GM23248 (cell line): ENCODE results near the gene ADAM12.

Experiments used
- EZH2 ChIP-seq: fragments of 200-600 bp; sonication (generic); IDR thresholded peaks from 2 replicates; pipeline ENCODE4 v1.6.1; 2018; ENCODE audit warnings: antibody characterized with exemption, mild to moderate bottlenecking; ENCODE audit not compliant: insufficient read depth, poor library complexity, severe bottlenecking
- EZH2phosphoT487 ChIP-seq: fragments of 200-600 bp; sonication (generic); IDR thresholded peaks from 2 replicates; pipeline ENCODE4 v1.6.1; 2018; ENCODE audit warnings: antibody characterized with exemption, moderate library complexity, mild to moderate bottlenecking, low read depth; ENCODE audit not compliant: insufficient read depth

DNA sequence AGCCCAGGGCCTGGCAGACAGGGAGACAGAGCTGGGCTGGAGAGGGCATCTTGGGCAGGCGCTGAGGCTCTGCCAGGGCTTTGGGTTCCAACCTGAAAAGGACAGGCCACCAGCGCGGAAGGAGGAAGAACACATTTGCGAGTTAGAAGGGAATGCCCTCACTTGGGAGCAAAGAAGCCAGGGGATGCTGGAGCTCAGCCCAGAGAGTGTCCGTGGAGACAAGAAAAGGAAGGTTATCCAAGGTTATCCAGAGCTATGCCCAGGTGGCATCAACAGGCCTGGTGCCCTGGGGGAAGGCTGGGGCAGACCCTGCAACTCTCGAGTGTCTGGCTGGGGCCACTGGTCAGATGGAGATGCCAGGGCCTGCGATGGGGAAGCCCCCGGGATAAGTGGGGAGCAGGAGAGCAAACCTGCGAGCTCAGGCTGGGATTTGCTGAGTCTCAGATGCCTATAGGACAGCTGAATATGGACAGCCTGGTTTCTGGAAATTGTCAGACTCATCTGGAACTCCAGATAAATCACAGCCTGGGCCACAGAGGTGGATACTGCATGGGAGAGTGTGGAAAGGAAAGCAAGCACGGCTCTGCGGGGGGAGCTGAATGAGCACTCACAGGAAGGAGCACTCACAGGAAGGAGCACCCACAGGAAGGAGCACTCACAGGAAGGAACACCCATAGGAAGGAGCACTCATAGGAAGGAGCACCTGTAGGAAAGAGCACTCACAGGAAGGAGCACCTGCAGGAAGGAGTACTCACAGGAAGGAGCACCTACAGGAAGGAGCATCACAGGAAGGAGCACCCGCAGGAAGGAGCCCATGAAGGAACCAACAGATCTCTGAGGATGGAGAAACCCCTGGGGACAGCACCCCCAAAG lies 152.1 kb downstream of the ADAM12 start:
- TF ChIP-seq EZH2phosphoT487, result no peak
- TF ChIP-seq EZH2, result no peak
